HFF-Myc (cell line): ENCODE data around the gene GAA.
"Not testable (repeated sequence)": the region's sequence is repeated elsewhere in the genome, so short reads cannot be mapped to it uniquely, and the experiment has no call there.

Experiments used
- DNase-seq: peaks from one replicate; pipeline ENCODE4 v3.0.0-alpha.2; 2011; ENCODE audit warnings: low read depth; ENCODE audit errors: extremely low read depth
- H3K4me3 ChIP-seq: replicated peaks from 2 replicates; pipeline ENCODE4 v1.5.1; 2011; ENCODE audit warnings: low read depth, mild to moderate bottlenecking, control low read depth, low read length
- CTCF ChIP-seq: IDR thresholded peaks from 2 replicates; pipeline ENCODE4 v1.5.1; 2012; ENCODE audit warnings: mild to moderate bottlenecking, low read depth, low read length, control low read depth; ENCODE audit errors: missing control alignments

The GAA gene

GRCh38 chr17:80083136-80083661 lies 18.2 kb upstream of the GAA start:
- H3K4me3 ChIP-seq: no peak overlapping the region
- DNase-seq: no peak
- no peak for TF ChIP-seq CTCF

GRCh38 chr17:80084773-80085172 lies 16.6 kb upstream of the GAA start:
- no peak for TF ChIP-seq CTCF
- DNase-seq: no peak
- H3K4me3 ChIP-seq: no peak overlapping the region

- H3K4me3 ChIP-seq: no peak overlapping the region
- no peak for DNase-seq
- no peak for TF ChIP-seq CTCF
Measured at GRCh38 chr17:80086081-80086480, 15.3 kb upstream of the GAA start.

GRCh38 chr17:80086616-80087015 lies 14.8 kb upstream of the GAA start:
- TF ChIP-seq CTCF: no peak
- DNase-seq: no peak
- no peak overlapping the region for H3K4me3 ChIP-seq

GRCh38 chr17:80087346-80088265 lies 13.8 kb upstream of the GAA start:
- H3K4me3 ChIP-seq: no peak overlapping the region
- TF ChIP-seq CTCF: no peak
- DNase-seq: no peak

GRCh38 chr17:80089762-80090161 lies 11.6 kb upstream of the GAA start:
- no peak for TF ChIP-seq CTCF
- DNase-seq: no peak
- no peak overlapping the region for H3K4me3 ChIP-seq

GRCh38 chr17:80090164-80090563 lies 11.2 kb upstream of the GAA start:
- DNase-seq, H3K4me3 ChIP-seq: not testable (repeated sequence)
